NT2/D1 (cell line): Measurements from ENCODE around the gene TTLL8.

ENCODE experiments used
- YY1 ChIP-seq: IDR thresholded peaks from 2 replicates; pipeline ENCODE4 v1.6.1; 2011; ENCODE audit not compliant: insufficient read length, insufficient read depth
- ZNF274 ChIP-seq: IDR thresholded peaks from 2 replicates; pipeline ENCODE4 v1.6.1; 2011; ENCODE audit warnings: mild to moderate bottlenecking, low read depth, low read length

GRCh38 chr22:50039669-50040443 lies 18.2 kb downstream of the TTLL8 start:
- TF ChIP-seq YY1 (no peak), ZNF274 (no peak)
